HG02943 (cell line): Measurements from ENCODE around the gene AAGAB.
A peak's percentile ranks its signal among the peaks of the same experiment; 100 is the strongest.
"Not testable (repeated sequence)": the region's sequence is repeated elsewhere in the genome, so short reads cannot be mapped to it uniquely, and the experiment has no call there.

Experiments
- ATAC-seq: cut with Tn5 transposase; IDR thresholded peaks from one replicate; pipeline ENCODE4 v1.9.1; 2021; ENCODE audit warnings: mild to moderate bottlenecking, low read depth, moderate library complexity; ENCODE audit not compliant: unreplicated experiment

The AAGAB gene

DNA sequence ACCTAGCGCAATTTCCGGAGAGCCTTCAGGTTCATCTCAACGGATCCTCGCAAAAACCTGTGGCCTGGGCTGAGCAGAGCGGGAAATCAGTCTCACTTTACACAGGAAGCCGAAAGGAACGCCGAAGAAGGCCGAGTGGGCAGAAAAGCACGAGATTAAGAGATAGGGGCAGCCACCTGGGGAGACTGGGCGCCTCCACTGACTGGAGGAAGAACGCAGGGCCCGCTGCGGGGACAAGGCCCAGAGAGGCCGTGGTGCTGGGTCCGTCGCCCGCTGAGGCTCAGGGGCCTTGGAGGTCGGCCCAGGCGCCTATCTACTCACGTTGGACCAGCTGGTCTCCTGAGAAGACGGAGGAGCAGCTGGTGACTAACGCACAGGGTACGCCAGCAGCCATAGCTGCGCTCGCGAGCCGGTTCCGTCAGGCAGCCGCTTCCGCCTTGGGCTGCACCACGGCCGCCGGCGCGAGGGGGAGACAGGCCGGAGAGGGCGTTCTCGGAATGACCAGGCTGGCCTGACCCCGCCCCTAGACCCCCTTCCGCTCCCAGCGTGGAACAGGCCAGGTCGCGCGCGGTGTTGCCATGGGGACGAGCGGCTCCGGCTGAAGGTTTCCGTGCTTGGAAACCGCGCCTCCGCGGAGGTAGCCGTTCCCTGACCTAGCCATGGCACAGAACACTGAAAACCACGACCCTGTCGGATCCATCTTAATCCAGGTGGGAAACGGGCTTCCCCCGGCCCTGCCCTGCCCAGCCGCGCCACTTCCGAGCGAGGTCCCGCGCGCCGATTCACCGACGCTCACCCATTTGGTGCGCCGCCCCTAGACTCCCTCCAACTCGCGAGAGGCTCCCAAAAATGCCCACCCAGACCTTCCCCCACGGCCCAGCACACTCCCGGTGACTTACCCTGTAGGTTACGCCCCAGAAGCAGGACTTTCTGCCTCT is at the start of gene AAGAB, which contains the start of gene IQCH:
Gene AAGAB (minus strand): TSS at position 424 of the 938 bp plus-strand sequence. CDS start 30 bp downstream, at position 394.
Gene IQCH (plus strand): TSS at position 549 of the 938 bp plus-strand sequence. CDS start 111 bp downstream, at position 660.
- ATAC-seq, result peak; percentile 93

DNA sequence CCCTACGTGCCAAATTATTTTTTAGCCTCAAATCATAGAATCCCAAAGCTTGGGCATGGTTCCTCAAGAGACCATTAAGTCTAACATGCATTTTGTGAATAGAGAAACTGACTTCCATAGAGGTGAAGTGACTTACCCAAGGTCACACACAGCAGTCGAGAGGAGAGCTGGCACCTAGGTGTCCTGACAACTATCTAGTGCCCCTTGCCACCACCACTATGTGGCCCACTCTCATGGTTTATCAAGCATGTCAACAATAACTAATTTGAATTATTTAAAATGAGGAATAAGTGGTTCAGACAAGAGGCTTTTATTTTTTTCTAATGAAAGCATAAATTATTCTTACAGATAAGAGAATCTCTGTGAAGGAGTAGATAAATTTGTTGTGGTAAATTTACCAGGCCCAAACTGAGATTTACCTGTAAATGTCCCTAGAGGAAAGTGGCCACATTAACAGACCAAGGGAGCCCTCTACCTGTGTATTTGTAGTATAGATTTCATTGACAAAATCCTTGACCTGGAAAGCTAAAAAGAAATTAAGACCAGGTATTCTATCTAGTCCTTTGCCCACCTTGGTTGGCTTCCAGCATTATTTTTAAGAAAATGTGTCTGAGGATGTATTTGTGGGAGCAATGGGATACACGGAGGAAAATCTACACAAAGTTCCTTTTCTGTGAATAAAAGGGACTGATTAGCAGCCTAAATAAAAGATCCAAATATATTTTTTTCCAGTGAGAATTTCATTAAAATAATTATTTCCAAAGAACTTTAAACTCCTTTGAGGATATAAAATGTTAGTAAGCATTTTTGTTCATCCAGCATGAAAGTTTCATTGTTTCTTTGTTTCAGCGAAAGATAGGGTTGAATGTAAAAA is 49.3 kb upstream of the AAGAB start:
- ATAC-seq, result no peak

GRCh38 chr15:67300266-67301025 is 46.0 kb upstream of the AAGAB start:
- no peak for ATAC-seq

GRCh38 chr15:67296684-67297083 is 42.2 kb upstream of the AAGAB start:
- ATAC-seq, result no peak

GRCh38 chr15:67296188-67296587 is 41.7 kb upstream of the AAGAB start:
- ATAC-seq, result no peak

- ATAC-seq, result no peak
Measured at GRCh38 chr15:67290319-67290718, 35.9 kb upstream of the AAGAB start.

GRCh38 chr15:67286400-67286799 is 31.9 kb upstream of the AAGAB start:
- not testable (repeated sequence) for ATAC-seq

- not testable (repeated sequence) for ATAC-seq
Measured at GRCh38 chr15:67285625-67286024, 31.2 kb upstream of the AAGAB start.

GRCh38 chr15:67281714-67282113 is 27.3 kb upstream of the AAGAB start:
- no peak for ATAC-seq

DNA sequence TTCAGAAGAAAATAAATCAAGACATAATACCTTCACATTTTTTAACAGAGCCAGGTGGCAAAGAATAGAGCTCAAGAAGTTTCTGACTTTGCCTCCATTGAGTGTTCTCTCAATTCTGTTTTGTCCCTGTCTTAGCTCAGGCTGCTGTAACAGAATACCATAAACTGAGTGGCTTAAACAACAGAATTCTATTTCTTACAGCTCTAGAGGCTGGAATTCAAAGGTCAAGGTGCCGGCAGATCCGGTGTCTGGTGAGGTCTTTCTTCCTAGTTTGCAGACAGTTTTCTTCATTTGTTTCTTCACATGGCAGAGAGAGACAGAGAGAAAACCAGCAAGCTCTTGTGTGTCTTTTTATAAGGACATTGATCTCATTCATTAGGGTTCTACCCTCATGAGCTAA is 25.8 kb upstream of the AAGAB start:
- no peak for ATAC-seq

GRCh38 chr15:67276666-67277065 is 22.2 kb upstream of the AAGAB start:
- no peak for ATAC-seq

GRCh38 chr15:67274236-67274635 is 19.8 kb upstream of the AAGAB start:
- no peak for ATAC-seq

DNA sequence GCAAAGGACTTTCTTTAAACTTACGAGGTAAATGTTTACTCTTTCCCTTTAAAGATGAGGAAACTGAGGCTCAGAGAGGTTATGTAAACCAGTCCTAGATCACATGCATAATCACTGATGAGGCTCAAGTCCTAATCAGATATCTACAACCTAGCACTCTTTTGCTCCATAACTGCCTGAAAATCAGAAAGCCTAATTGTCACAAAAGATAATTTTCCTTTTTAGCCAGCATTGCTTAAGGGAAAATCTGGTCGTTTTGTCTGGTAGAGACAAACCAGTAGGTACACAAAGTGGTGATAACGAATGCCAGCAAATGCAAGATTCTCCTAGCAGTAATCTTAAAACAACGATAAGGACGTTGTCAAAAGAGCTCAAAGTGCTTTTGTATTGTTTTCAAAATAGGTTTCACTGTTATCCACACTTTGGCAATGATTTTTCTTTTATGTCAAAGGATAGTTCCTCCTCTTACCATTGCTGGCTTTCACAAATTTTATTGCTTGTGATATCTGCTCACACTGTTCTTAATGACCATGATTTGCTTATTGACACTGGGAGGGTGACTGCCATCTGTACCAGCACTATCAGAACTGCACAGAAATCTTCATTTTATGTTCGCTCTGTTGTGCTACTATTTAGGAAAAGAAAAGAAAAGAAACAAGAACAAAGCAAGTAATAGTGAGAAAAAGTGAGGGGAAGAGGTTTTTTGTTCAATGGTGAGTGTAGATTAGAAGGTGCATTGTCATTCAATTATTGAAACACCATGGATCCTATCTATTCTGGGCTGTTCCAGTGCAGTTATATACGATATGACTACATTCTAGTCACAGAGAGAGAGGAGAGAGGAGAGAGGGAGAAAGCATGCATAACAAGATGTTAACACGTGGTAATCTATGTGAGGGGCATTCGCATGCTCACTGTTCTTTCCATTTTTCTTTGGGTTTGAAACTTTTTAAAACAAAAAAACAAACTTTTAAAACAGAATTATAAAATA is 13.8 kb upstream of the AAGAB start:
- ATAC-seq, result no peak

DNA sequence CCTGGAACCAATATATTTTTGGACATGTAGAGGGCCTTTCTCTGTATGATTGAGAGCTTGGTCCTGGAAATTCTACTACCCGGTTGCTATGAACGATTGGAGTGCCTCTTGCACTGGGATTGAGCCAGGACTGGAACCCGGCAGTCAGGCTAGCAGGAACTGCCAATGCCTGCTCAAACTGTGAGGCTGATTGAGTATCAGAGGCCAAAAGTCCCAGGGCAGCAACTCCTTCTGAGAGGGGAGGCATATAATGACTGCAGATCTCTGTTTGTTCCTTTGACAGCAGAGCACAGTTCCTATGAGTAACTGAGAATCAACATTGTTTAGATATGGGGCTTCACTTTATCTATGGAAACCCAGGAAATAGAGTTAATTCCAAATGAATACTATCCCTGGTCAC is 13.0 kb upstream of the AAGAB start:
- ATAC-seq, result no peak

DNA sequence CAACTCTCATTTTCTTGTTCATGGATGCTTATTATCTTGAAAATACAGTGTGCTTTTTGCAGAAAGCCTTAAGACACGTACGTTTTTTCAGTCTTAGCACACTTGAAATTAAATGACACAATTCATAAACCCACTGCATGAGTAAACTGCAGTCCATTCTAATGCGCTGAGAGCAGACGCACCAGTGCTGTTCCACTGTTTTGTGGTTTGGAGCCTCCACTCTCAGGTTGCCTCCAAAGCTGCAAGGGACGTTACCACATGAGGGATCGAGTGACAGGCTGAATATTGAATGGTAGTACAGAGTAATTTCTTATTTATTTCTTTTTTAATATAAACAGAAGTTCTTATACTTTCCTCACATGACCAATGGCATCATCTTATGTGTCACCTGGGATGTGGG is 12.4 kb upstream of the AAGAB start:
- ATAC-seq, result no peak

GRCh38 chr15:67259806-67260205 is 5.3 kb upstream of the AAGAB start:
- no peak for ATAC-seq

GRCh38 chr15:67259379-67259778 is 4.9 kb upstream of the AAGAB start:
- ATAC-seq, result no peak

DNA sequence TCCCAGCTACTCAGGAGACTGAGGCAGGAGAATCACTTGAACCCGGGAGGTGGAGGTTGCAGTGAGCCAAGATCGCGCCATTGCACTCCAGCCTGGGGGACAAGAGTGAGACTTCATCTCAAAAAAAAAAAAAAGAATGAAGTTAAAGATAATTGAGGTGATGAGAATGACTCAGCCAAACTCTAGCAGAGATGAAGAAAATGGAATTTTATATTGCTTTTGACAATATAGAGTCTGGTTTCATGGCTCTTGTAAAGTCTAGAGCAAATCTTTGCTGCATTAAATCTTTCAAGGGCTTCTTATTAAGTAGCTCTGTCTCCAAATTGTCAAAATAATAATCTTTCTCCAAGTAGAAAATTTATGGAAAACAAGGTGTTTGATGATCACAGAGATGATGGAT is 4.0 kb upstream of the AAGAB start:
- ATAC-seq, result not testable (repeated sequence)

GRCh38 chr15:67256051-67256450 is 1.6 kb upstream of the AAGAB start:
- no peak for ATAC-seq
